SK-N-SH (cell line): Measurements from ENCODE around the gene OCA2. TPM values are rescaled to one million over a fixed set of nuclear protein-coding genes. Genes with fewer than 3 reads are reported as not detected.

Experiments
- CTCF ChIA-PET: fragments of 300-600, 350-600 bp; formaldehyde crosslinking; extraction: SDS; loops from one replicate; lab custom pipeline; 2021; lab: Yijun Ruan, JAX
- POLR2A ChIA-PET: fragments of 350-600 bp; sonication (Branson Sonifier 250); formaldehyde crosslinking; extraction: SDS; loops from one replicate; lab custom pipeline; 2020; ENCODE audit warnings: antibody characterized with exemption, inconsistent platforms; lab: Yijun Ruan, JAX
- DNase-seq: peaks from one replicate; pipeline ENCODE4 v3.0.0; 2012
- H2AFZ ChIP-seq: fragments of 200-600 bp; sonication (generic); 2 replicates; pipeline ENCODE4 v1.8.1; 2016; ENCODE audit warnings: antibody characterized with exemption, mild to moderate bottlenecking, low read depth
- H3F3A ChIP-seq: fragments of 200-600 bp; sonication (generic); replicated peaks from 2 replicates; pipeline ENCODE3; 2016; ENCODE audit warnings: antibody characterized with exemption, mild to moderate bottlenecking; ENCODE audit not compliant: insufficient read depth
- H3K27ac ChIP-seq, 2 experiments: fragments of 200-500 bp in 1 of 2; fragments of 200-600 bp in 1 of 2; sonication (Bioruptor generic) in 1 of 2; sonication (generic), shearing (Covaris generic) in 1 of 2; 2 replicates each; pipeline versions ENCODE4 v1.5.1 to v1.6.1; 2014 to 2016; ENCODE audit warnings: low read depth in 2 of 2, inconsistent platforms in 1 of 2, low read length in 1 of 2, mild to moderate bottlenecking in 1 of 2, mixed read lengths in 1 of 2
- H3K27me3 ChIP-seq: fragments of 200-600 bp; sonication (generic), shearing (Covaris generic); 2 replicates; pipeline ENCODE4 v1.6.1; 2016; ENCODE audit warnings: mixed run types; ENCODE audit not compliant: insufficient read depth
- H3K36me3 ChIP-seq, 2 experiments: fragments of 200-500 bp in 1 of 2; fragments of 200-600 bp in 1 of 2; sonication (Bioruptor generic) in 1 of 2; sonication (generic) in 1 of 2; replicated peaks in 1 of 2; 2 replicates each; pipeline versions ENCODE3 to v1.5.1; 2014 to 2016; ENCODE audit warnings: low read length in 1 of 2, mild to moderate bottlenecking in 1 of 2; ENCODE audit not compliant: insufficient read depth in 2 of 2, control insufficient read depth in 1 of 2
- H3K4me1 ChIP-seq, 2 experiments: fragments of 200-500 bp in 1 of 2; fragments of 200-600 bp in 1 of 2; sonication (Bioruptor generic) in 1 of 2; sonication (generic), shearing (Covaris generic) in 1 of 2; 2 replicates each; pipeline versions ENCODE4 v1.5.1 to v1.6.1; 2014 to 2016; ENCODE audit warnings: low read depth in 1 of 2, low read length in 1 of 2, mixed run types in 1 of 2; ENCODE audit not compliant: insufficient read depth in 2 of 2, control insufficient read depth in 1 of 2
- H3K4me2 ChIP-seq: fragments of 200-600 bp; sonication (generic), shearing (Covaris generic); 2 replicates; pipeline ENCODE4 v1.6.1; 2017; ENCODE audit warnings: mixed run types
- H3K4me3 ChIP-seq, 2 experiments: fragments of 200-500 bp in 1 of 2; fragments of 200-600 bp in 1 of 2; sonication (Bioruptor generic) in 1 of 2; sonication (generic), shearing (Covaris generic) in 1 of 2; 2 replicates each; pipeline versions ENCODE4 v1.5.1 to v1.8.1; 2014 to 2016; ENCODE audit warnings: low read depth in 2 of 2, inconsistent platforms in 1 of 2, low read length in 1 of 2, mild to moderate bottlenecking in 1 of 2, mixed read lengths in 1 of 2, moderate library complexity in 1 of 2
- H3K79me2 ChIP-seq: fragments of 200-600 bp; sonication (generic); 2 replicates; pipeline ENCODE4 v1.8.1; 2017; ENCODE audit warnings: mild to moderate bottlenecking; ENCODE audit not compliant: insufficient read depth
- H3K9ac ChIP-seq: fragments of 200-600 bp; sonication (generic); 2 replicates; pipeline ENCODE4 v1.6.1; 2017; ENCODE audit warnings: mixed run types
- H3K9me2 ChIP-seq: fragments of 200-600 bp; sonication (generic); 2 replicates; pipeline ENCODE4 v1.6.1; 2017; ENCODE audit warnings: mixed run types
- H3K9me3 ChIP-seq: fragments of 200-600 bp; sonication (generic); 2 replicates; pipeline ENCODE4 v1.6.1; 2017; ENCODE audit warnings: mixed run types, mild to moderate bottlenecking, moderate library complexity
- H4K20me1 ChIP-seq: fragments of 200-600 bp; sonication (generic); 2 replicates; pipeline ENCODE4 v1.6.1; 2017; ENCODE audit warnings: mild to moderate bottlenecking, mixed run types; ENCODE audit not compliant: insufficient read depth
- CTCF ChIP-seq: fragments of 200-600 bp; sonication (generic); IDR thresholded peaks from 2 replicates; pipeline ENCODE4 v1.6.1; 2017; ENCODE audit warnings: antibody characterized with exemption, mild to moderate bottlenecking, moderate library complexity
- FOXJ3 ChIP-seq: sonication (generic); formaldehyde crosslinking; IDR thresholded peaks from 2 replicates; pipeline ENCODE4 v1.5.1; 2020; ENCODE audit warnings: mild to moderate bottlenecking, missing genetic modification reagents
- FOXM1 ChIP-seq: IDR thresholded peaks from 2 replicates; pipeline ENCODE4 v1.4.0; 2012; ENCODE audit warnings: low read depth, mild to moderate bottlenecking
- IRF3 ChIP-seq: fragments of 150-350 bp; IDR thresholded peaks from 2 replicates; pipeline ENCODE4 v1.6.1; 2016; ENCODE audit warnings: mild to moderate bottlenecking, low read depth, low read length
- MEF2A ChIP-seq: IDR thresholded peaks from 2 replicates; pipeline ENCODE4 v1.4.0; 2012; ENCODE audit warnings: low read depth, borderline replicate concordance
- NFIC ChIP-seq: IDR thresholded peaks from 2 replicates; pipeline ENCODE4 v1.4.0; 2012; ENCODE audit warnings: borderline replicate concordance
- PBX3 ChIP-seq: IDR thresholded peaks from 2 replicates; pipeline ENCODE4; 2012
- POLR2AphosphoS5 ChIP-seq: IDR thresholded peaks from 2 replicates; pipeline ENCODE4 v1.6.1; 2012; ENCODE audit warnings: low read depth, low read length
- RAD21 ChIP-seq: IDR thresholded peaks from 2 replicates; pipeline ENCODE4 v1.6.1; 2012; ENCODE audit warnings: mild to moderate bottlenecking, low read length
- RCOR1 ChIP-seq: fragments of 150-350 bp; IDR thresholded peaks from 2 replicates; pipeline ENCODE4 v1.6.1; 2017; ENCODE audit warnings: antibody characterized with exemption, low read length
- SIN3A ChIP-seq: IDR thresholded peaks from 2 replicates; pipeline ENCODE4 v1.6.1; 2012; ENCODE audit warnings: low read depth, mild to moderate bottlenecking, low read length, moderate library complexity, borderline replicate concordance
- SMC3 ChIP-seq: IDR thresholded peaks from 2 replicates; pipeline ENCODE4 v1.6.1; 2012; ENCODE audit warnings: low read depth, low read length, improper control_type of control experiment
- TAF1 ChIP-seq: IDR thresholded peaks from 2 replicates; pipeline ENCODE4 v1.6.1; 2012; ENCODE audit warnings: low read depth, mild to moderate bottlenecking, low read length, moderate library complexity, borderline replicate concordance
- WGBS: methylation state at CpG from one replicate; pipeline ENCODE4 v1.1.6; 2017; ENCODE audit warnings: low lambda C conversion rate; 5-methylcytosine and 5-hydroxymethylcytosine counted together
- polyA plus RNA-seq, 3 experiments: library from polyadenylated mRNA; depleted of rRNA; stranded (reverse); fragments of >200 nt; gene quantifications; 2 replicates each; pipeline ENCODE4 v1.2.3, GENCODE V29; 2012
- TF ChIP-seq, protein P1 (sequence below): fragments of 150-350 bp; IDR thresholded peaks from 2 replicates; pipeline ENCODE4 v1.6.1; 2017; ENCODE audit warnings: antibody characterized with exemption, low read length, low read depth, borderline replicate concordance

Gene OCA2
- polyA plus RNA-seq, 1 of the 3 experiments (the other 2 are of a cell fraction): 0.16 TPM

- Histone ChIP-seq H2AFZ (no peak overlapping the region), H3K27ac (no peak overlapping the region), H3K36me3 (no peaks in the 10 kb centered on the region), H3F3A (no peaks in the 10 kb centered on the region), H3K4me2 (no peak overlapping the region), H4K20me1 (no peaks in the 10 kb centered on the region), H3K9me3 (no peaks in the 10 kb centered on the region), H3K79me2 (no peaks in the 10 kb centered on the region), H3K9ac (no peak overlapping the region), H3K4me3 (no peak overlapping the region), H3K4me1 (peaks cover 0 to 10% of the 10 kb centered on the region in 2 experiments; a peak in 1 of 4 replicates), H3K9me2 (no peaks in the 10 kb centered on the region), H3K27me3 (no peaks in the 10 kb centered on the region; the same call in 1 of the 2 replicates)
- DNase-seq: no peak
- POLR2A ChIA-PET: no interaction called here
- WGBS: 76% methylated on average over 2 of the region's 2 CpGs
- CTCF ChIA-PET: interaction anchor here (1.1 to 2.6 kb wide), 4 partner anchors 8 to 1200 kb away, joined by 3 to 8 read pairs (median 3); partner anchors contain the start of gene OCA2
- TF ChIP-seq FOXJ3 (CRISPR knock-in tag): no peak
- no peak for TF ChIP-seq PBX3
- TF ChIP-seq, protein P1, sequence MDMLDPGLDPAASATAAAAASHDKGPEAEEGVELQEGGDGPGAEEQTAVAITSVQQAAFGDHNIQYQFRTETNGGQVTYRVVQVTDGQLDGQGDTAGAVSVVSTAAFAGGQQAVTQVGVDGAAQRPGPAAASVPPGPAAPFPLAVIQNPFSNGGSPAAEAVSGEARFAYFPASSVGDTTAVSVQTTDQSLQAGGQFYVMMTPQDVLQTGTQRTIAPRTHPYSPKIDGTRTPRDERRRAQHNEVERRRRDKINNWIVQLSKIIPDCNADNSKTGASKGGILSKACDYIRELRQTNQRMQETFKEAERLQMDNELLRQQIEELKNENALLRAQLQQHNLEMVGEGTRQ: no peak
- TF ChIP-seq SIN3A: no peak
- no peak for TF ChIP-seq IRF3
- no peak for TF ChIP-seq RCOR1
- no peak for TF ChIP-seq NFIC
- TF ChIP-seq FOXM1: no peak
- TF ChIP-seq, all 33 proteins: peak for 0
Observed at GRCh38 chr15:28091313-28091712, 7.8 kb downstream of the OCA2 start.

DNA sequence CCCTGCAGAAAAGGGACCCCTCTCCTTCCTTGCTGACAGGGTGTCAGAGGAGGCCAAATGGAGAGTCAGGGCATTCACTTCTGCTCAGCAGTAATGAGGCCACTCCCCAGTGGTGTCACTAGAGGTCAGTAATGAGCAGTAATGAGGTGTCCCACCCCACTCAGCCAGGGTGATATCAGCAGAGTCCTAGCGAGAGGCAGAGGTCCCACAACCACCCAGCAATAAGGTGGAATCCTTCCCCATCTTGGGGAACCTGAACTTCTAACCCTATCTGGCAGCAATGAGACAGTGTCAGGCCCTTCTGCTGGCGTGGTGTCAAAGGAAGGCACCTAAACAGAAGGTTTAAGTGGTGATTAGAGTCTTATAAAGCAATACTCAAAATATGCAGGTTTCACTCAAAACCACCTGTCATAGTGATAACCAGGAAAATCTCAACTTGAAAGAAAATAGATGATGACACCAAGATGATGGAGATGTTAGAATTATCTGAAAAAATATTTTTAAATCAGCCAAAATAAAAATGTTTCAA lies 12.9 kb downstream of the OCA2 start:
- H4K20me1 ChIP-seq: no peaks in the 10 kb centered on the region
- H3K79me2 ChIP-seq: no peaks in the 10 kb centered on the region
- no peaks in the 10 kb centered on the region for H3K36me3 ChIP-seq
- H3K27ac ChIP-seq: no peak overlapping the region
- H3K9me3 ChIP-seq: no peaks in the 10 kb centered on the region
- ChIA-PET CTCF (interaction anchor here (1.1 to 1.5 kb wide), 2 partner anchors 22 to 40 kb away, joined by 4 read pairs; no protein-coding TSS in a partner anchor), POLR2A (no interaction called here)
- no peak overlapping the region for H2AFZ ChIP-seq
- H3K9ac ChIP-seq: no peak overlapping the region
- no peak overlapping the region for H3K4me2 ChIP-seq
- TF ChIP-seq MEF2A (no peak), RAD21 (peak; percentile 62), TAF1 (no peak), POLR2AphosphoS5 (no peak), CTCF (peak; percentile 66), SMC3 (peak; percentile 47; the same call in 1 of the 2 replicates)
- DNase-seq: peak; percentile 85
- H3K27me3 ChIP-seq: no peaks in the 10 kb centered on the region
- no peaks in the 10 kb centered on the region for H3K9me2 ChIP-seq
- no peak overlapping the region for H3K4me3 ChIP-seq
- no peaks in the 10 kb centered on the region for H3K4me1 ChIP-seq
- no peaks in the 10 kb centered on the region for H3F3A ChIP-seq
- WGBS: 0% methylated on average over 1 of the region's 2 CpGs
